Mononuclear cell (primary cell): ENCODE data around the gene LRP2BP. TPM values are rescaled to one million over a fixed set of nuclear protein-coding genes. Genes with fewer than 3 reads are reported as not detected.
A peak's percentile ranks its signal among the peaks of the same experiment; 100 is the strongest.

ENCODE experiments used
- H3K27me3 ChIP-seq: 2 replicates; pipeline ENCODE4 v1.6.0; 2011; ENCODE audit warnings: low read length, control low read depth; ENCODE audit not compliant: insufficient read depth
- H3K4me1 ChIP-seq: 2 replicates; pipeline ENCODE4 v1.5.1; 2011; ENCODE audit warnings: mild to moderate bottlenecking, low read length, control low read depth; ENCODE audit not compliant: insufficient read depth
- H3K4me3 ChIP-seq: 2 replicates; pipeline ENCODE4 v1.5.1; 2011; ENCODE audit warnings: mild to moderate bottlenecking, low read length, moderate library complexity
- H3K9me3 ChIP-seq: 2 replicates; pipeline ENCODE4 v1.5.1; 2011; ENCODE audit warnings: low read depth, mild to moderate bottlenecking, control low read depth, low read length
- total RNA-seq: library from RNA; depleted of rRNA; stranded (reverse); fragments of >200 nt; gene quantifications from one replicate; pipeline ENCODE4 v1.2.3, GENCODE V29; 2012

LRP2BP gene
- total RNA-seq, 1 donor: 4.5 TPM

DNA sequence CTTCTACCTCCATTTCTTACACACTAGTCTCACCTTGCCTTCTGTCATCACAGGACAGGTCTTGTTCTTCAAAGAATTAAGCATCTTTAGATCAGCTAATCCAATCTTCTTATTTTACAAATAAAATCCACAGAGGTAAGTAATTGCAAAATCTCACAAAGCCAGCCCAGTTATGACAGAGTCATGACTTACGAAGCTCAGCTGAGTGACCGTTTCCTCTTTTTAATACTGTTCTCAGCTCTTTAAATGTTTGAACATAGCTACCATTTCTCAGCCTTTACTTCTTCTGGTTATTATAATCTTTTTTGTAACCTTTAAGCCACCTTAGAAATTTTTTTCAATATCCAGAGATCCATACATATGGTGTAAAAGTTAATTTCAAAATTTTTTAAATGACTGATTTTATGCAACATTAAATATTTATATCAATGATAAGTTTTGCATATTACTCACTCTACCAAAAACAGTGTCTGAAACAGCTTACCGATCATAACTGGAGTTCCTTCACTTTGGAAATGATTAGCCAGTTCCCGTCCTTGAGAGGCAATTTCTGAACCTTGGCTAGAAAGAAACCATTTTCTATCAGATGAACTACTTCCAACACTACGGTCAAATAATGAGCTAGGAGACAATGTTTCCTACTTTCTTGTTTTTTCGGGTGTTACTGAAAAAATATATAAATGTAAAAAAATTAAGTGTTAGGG lies 9.7 kb upstream of the LRP2BP start:
- Histone ChIP-seq H3K9me3 (no peaks in the 10 kb centered on the region), H3K27me3 (no peaks in the 10 kb centered on the region), H3K4me3 (no peak overlapping the region), H3K4me1 (no peaks in the 10 kb centered on the region)

DNA sequence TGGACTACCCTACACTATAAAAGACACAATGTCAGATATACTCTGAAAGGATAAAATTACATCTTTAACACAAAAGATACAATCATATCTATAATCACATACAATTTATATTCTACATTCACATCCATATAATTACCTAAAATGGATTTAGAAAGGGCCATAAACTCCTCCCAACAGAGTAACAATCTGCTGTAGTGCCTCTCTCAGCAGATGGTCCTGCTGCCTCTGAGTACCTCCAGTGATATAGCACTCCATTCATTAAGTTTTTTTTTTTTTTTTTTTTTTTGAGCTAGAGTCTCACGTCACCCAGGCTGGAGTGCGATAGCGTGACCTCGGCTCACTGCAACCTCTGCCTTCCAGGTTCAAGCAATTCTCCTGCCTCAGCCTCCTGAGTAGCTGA lies 8.3 kb upstream of the LRP2BP start:
- H3K4me1 ChIP-seq: no peaks in the 10 kb centered on the region
- no peak overlapping the region for H3K4me3 ChIP-seq
- no peaks in the 10 kb centered on the region for H3K27me3 ChIP-seq
- H3K9me3 ChIP-seq: no peaks in the 10 kb centered on the region

DNA sequence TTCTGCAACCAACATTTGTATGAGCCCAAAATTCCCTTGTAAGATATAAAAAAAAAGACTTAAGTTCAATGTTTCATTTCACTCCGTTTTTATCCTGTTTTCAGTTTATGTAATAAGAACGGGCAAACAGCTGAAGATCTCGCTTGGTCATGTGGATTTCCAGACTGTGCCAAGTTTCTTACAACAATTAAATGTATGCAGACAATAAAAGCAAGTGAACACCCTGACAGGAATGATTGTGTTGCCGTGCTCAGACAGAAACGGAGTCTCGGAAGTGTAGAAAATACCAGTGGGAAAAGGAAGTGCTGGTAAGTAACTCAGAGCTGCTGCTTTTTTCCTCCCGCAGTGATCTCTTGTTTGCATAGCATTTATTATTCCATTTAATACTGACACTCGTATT lies 3.7 kb upstream of the LRP2BP start:
- H3K27me3 ChIP-seq: no peaks in the 10 kb centered on the region
- peaks cover 14% of the 10 kb centered on the region for H3K4me1 ChIP-seq
- no peak overlapping the region for H3K4me3 ChIP-seq
- H3K9me3 ChIP-seq: no peaks in the 10 kb centered on the region

DNA sequence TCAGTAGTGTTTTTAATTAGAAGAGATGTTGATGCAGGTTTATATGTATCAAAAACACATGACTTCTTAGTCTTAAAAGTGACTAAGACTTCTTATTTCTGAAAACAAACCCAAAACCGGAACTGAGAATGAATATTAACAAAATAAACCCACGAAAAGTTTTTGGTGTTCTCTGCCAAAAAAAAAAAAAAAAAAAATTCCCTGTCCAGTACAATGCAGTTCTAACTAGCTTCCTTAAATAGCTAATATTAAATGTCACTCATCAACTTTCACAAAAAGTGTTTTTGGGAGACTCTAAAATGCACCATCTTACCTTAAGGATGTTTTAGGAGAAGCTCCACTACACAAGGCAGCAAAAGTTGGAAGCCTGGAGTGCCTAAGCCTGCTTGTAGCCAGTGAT lies 2.9 kb upstream of the LRP2BP start:
- Histone ChIP-seq H3K4me1 (peaks cover 14% of the 10 kb centered on the region), H3K4me3 (no peak overlapping the region), H3K9me3 (no peaks in the 10 kb centered on the region), H3K27me3 (no peaks in the 10 kb centered on the region)

DNA sequence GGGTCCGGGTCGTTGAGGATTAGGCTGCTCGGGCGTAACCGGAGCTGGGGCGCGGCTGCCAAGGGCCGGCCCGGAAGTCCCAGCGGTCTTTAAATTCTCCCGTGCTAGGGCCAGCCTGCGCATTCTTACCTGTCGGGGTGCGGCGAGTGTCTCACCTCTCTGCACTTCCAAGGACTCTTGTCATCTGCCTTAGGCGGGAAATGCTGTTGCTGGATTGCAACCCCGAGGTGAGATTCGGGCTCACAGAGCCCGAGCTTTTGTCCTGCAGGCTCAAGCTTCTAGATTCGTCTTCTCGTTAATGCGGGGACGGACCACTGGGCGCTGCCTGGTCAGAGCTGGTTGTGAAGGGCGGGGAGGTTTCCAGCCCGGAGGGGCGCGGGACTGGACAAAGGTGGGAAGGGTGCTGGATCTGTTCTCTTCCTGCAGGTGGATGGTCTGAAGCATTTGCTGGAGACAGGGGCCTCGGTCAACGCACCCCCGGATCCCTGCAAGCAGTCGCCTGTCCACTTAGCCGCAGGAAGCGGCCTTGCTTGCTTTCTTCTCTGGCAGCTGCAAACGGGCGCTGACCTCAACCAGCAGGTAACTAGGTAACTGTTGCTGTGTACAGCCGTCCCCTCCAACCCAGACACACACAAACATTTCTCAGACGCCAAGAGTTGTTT lies 1.1 kb upstream of the LRP2BP start, which contains the start of gene ANKRD37:
ANKRD37 (plus strand) TSS at position 118 of the 662 bp plus-strand sequence; CDS start at position 201, 83 bp downstream.
- H3K4me1 ChIP-seq: peaks cover 14% of the 10 kb centered on the region
- no peaks in the 10 kb centered on the region for H3K9me3 ChIP-seq
- H3K4me3 ChIP-seq: peak within 1 kb of the TSS; percentile 75
- no peaks in the 10 kb centered on the region for H3K27me3 ChIP-seq

DNA sequence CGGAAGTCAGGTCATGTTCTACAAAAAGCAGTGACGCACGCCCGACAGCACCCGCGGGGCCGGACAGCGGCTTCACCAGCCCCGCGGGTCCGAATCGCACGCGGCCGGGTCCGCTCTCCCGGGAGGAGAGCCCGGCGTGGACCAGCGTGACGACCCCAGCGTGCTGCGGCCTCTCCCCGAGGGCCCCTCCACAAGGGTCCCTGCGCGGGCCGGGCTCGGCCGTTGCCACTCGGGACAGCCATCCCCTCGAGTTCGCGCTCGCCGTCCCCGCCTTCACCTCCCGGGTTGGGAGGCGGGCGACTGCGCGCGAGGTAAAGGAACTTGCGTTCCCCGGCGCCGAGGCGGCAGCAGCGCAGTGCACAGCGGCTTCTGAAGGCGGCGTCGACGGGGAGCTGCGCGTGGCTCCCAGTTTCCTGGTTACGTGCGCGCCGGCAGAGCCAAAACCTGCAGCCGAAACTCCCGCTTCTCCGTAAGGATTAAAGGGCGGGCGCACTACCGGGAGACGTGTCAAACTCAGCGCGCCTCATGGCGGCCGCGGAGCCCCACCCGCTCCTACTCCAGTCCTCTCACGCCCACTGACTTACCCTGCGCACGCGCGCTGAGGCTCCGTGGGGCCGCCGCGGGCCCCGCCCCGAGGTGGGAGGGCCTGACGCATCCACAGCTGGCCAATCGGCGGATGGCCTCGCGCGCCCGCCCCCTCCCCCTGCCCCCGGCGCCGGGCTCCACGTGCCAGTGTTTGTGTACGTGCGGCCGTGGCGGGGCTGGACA lies 416 bp upstream of the LRP2BP start:
- Histone ChIP-seq H3K9me3 (no peaks in the 10 kb centered on the region), H3K27me3 (no peaks in the 10 kb centered on the region), H3K4me1 (peaks cover 14% of the 10 kb centered on the region), H3K4me3 (peak overlapping the region; percentile 75)

DNA sequence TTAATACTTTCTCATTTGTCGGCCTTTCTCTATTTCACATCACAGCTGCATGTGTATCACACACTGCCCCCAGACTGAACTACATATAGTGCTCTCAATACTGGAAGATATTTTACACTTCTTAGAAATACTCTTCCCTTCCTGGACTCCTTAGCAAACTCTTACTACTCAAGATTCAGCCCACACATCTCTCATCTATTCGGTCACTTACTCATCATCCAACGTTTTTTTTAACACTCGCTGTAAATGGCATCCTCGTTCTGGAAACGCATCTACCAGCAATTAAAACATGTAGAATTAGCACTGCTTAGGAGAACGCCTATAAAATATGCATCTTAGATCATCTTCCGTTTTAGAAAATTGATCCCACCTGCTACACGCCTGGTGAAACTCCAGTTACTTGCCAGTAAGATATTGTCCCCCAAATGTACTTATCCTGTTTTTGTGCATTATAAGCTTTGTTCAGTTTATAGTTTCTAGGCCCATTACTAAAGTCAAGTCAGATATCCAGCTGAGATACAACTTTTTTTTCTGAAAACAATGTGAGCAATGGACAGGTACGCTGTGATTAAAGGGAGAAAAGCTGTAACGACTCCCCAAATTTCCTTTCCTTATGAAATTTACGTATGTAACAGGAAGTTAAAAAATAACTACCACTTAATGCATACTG lies 1.0 kb downstream of the LRP2BP start:
- H3K9me3 ChIP-seq: no peaks in the 10 kb centered on the region
- peaks cover 14% of the 10 kb centered on the region for H3K4me1 ChIP-seq
- no peaks in the 10 kb centered on the region for H3K27me3 ChIP-seq
- no peak overlapping the region for H3K4me3 ChIP-seq

DNA sequence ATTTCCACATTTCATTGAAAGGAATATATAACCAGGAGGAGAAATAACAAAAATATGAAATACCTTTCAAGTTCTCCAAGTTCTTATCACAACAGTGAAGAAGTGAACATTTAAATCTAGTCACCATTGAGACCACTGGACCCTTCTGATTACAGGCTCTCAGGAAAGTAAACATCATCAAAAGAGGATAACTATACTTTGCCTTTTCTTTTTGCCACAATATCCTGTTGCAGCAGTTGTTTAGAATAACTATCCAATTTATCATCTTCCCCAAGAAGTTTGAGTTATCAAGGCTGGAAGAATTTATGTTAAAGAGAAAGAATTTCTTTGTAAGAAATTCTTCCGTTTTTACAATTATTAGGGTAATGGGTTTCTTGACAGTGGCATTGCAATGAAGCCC lies 3.6 kb downstream of the LRP2BP start:
- H3K27me3 ChIP-seq: no peaks in the 10 kb centered on the region
- H3K4me1 ChIP-seq: peaks cover 13% of the 10 kb centered on the region
- H3K9me3 ChIP-seq: no peaks in the 10 kb centered on the region
- H3K4me3 ChIP-seq: no peak overlapping the region

DNA sequence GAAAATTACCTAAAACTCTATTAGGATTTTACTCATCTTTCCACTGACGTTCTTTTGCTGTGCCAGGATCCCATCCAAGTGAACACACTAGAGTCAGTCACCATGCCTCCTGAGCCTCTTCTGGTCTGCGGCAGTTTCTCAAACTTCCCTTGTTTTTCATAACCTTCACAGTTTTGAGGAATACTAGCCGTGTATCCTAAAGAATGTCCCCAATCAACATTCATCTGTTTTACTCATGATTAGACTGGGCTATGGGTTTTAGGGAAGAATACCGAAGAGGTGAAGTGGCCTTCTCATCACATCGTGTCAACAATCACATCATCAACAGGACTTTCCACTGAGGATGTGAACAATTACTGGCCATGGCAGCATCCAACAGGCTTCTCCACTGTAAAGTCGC lies 4.8 kb downstream of the LRP2BP start:
- H3K4me1 ChIP-seq: peaks cover 6% of the 10 kb centered on the region
- peaks cover 5% of the 10 kb centered on the region for H3K27me3 ChIP-seq
- no peak overlapping the region for H3K4me3 ChIP-seq
- H3K9me3 ChIP-seq: no peaks in the 10 kb centered on the region

DNA sequence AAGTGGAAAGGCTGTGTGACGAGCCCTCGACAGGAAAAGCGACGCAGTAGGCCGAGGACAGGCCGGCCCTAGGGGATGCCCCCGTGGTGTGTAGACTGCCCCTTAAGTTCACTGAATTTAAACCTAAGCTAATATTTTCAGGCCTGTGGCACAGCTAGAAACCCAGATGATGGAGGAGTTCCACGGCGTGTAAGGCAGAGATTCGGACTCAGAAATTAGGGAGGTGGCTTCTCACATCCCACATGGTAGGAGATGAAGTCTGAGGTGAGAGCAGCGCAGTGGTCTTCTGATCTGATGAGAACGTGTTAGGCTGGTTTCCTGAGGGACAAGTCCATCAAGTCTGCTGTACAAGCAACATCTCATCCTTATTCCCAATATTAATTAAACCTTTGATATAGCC lies 7.8 kb downstream of the LRP2BP start:
- Histone ChIP-seq H3K27me3 (peaks cover 26% of the 10 kb centered on the region), H3K9me3 (no peaks in the 10 kb centered on the region), H3K4me3 (no peak overlapping the region), H3K4me1 (peaks cover 4% of the 10 kb centered on the region)

DNA sequence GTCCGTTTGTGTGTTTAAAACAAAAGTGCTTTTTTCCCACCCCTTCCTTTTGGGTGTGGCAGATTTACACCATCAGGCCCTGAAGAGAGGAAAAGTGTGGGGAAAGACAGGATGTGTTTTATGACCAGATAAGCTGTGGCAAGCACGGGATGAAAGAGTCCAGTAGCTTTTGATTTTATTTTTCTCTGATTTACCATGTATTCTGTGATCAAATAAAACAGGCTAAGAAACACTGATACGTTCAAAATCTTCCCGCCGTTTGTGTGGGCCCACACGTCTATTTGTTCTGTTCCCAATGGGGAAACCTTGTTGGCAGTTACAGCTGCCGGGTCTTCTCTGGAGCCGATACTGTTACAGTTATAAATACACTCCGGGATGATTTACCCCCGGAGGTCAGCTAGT lies 10.8 kb downstream of the LRP2BP start:
- peaks cover 26% of the 10 kb centered on the region for H3K27me3 ChIP-seq
- no peak overlapping the region for H3K4me3 ChIP-seq
- no peaks in the 10 kb centered on the region for H3K9me3 ChIP-seq
- peaks cover 4% of the 10 kb centered on the region for H3K4me1 ChIP-seq

DNA sequence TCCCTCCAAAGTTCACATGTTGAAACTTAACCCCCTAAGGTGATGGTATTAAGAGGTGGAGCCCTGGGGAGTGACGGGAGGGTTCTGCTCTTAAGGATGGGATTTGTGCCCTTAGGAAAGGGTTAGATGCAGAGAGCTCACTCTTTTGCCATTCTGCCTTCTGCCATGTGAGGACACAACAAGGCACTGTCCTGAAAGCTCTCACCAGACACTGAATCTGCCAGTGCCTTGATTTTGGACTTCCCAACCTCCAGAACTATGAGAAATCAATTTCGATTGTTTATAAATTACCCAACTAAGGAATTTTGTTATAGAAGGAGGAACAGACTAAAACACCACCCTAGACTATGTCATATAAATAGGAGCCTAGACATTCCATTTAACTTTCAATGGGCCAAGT lies 11.7 kb downstream of the LRP2BP start:
- peaks cover 26% of the 10 kb centered on the region for H3K27me3 ChIP-seq
- no peaks in the 10 kb centered on the region for H3K9me3 ChIP-seq
- H3K4me3 ChIP-seq: no peak overlapping the region
- peaks cover 4% of the 10 kb centered on the region for H3K4me1 ChIP-seq

DNA sequence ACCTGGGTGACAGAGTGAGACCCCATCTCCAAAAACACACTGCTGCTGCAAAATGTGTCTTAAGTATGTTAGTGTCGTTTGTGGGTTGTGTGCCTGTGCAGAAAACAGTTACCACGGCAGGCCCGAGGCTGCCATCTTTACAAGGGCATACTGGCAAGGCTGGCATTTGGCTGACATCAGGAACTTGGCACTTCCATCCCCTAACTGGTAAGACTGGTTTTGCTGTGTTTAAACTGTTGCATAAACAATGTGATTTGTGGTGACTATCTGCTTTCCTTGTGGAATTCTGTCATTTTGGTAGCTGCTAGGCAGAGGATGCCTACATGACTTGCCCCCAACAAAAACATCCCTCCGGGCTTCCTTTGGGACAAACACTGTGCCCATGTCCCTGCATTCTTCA lies 12.3 kb downstream of the LRP2BP start:
- H3K4me3 ChIP-seq: no peak overlapping the region
- peaks cover 26% of the 10 kb centered on the region for H3K27me3 ChIP-seq
- H3K4me1 ChIP-seq: peaks cover 4% of the 10 kb centered on the region
- H3K9me3 ChIP-seq: no peaks in the 10 kb centered on the region

DNA sequence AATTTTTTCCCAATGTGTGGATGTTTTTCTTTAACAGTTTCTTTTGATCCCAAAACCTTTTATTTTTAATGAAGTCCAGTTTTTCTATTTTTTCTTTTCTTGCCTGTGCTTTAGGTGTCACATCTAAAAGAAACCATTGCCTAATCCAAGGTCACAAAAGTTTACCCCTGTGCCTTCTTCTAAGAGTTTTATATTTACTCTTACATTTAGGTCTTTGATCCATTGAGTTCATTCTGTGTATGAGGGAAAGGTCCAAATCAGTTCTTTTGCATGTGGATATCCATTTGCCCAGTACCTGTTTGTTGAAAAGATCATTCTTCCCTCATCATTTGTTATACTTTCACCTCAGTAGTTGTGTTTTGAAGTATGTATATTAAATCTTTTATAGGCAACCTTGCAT lies 13.0 kb downstream of the LRP2BP start:
- H3K4me3 ChIP-seq: no peak overlapping the region
- H3K9me3 ChIP-seq: no peaks in the 10 kb centered on the region
- H3K27me3 ChIP-seq: peaks cover 26% of the 10 kb centered on the region
- H3K4me1 ChIP-seq: peaks cover 4% of the 10 kb centered on the region
